Neural cell (in vitro differentiated cells): Measurements from ENCODE around the gene MAPKAPK5. TPM values are rescaled to one million over a fixed set of nuclear protein-coding genes. Genes with fewer than 3 reads are reported as not detected.

ENCODE experiments used
- H2AFZ ChIP-seq: fragments of 200-600, 300-800 bp; sonication (generic), shearing (Covaris generic); 2 replicates; pipeline ENCODE4 v1.6.0; 2014; ENCODE audit warnings: low read depth, mild to moderate bottlenecking, antibody characterized with exemption, low read length, moderate library complexity
- H3F3A ChIP-seq: fragments of 200-600 bp; shearing (Covaris generic); 2 replicates; pipeline ENCODE4 v1.6.1; 2016; ENCODE audit warnings: mild to moderate bottlenecking, moderate library complexity, mixed read lengths, antibody characterized with exemption, low read length; ENCODE audit not compliant: insufficient read depth, poor library complexity, severe bottlenecking
- H3K27ac ChIP-seq: fragments of 200-600, 300-800 bp; sonication (generic), shearing (Covaris generic); 2 replicates; pipeline ENCODE4 v1.5.1; 2014; ENCODE audit warnings: mild to moderate bottlenecking, low read length, moderate library complexity
- H3K27me3 ChIP-seq: fragments of 300-800, 200-600 bp; sonication (generic), shearing (Covaris generic); 2 replicates; pipeline ENCODE4 v1.6.0; 2014; ENCODE audit warnings: mild to moderate bottlenecking, low read depth, low read length, moderate library complexity; ENCODE audit not compliant: insufficient read depth
- H3K36me3 ChIP-seq: fragments of 300-800, 200-600 bp; sonication (generic), shearing (Covaris generic); 2 replicates; pipeline ENCODE4 v1.5.1; 2014; ENCODE audit warnings: mild to moderate bottlenecking, antibody characterized with exemption, low read length, moderate library complexity; ENCODE audit not compliant: insufficient read depth
- H3K4me2 ChIP-seq: fragments of 300-800, 200-600 bp; sonication (generic), shearing (Covaris generic); 2 replicates; pipeline ENCODE4 v1.6.0; 2014; ENCODE audit warnings: mild to moderate bottlenecking, low read length
- H3K4me3 ChIP-seq: fragments of 300-800, 200-600 bp; sonication (generic), shearing (Covaris generic); 2 replicates; pipeline ENCODE4 v1.5.1; 2014; ENCODE audit warnings: mild to moderate bottlenecking, low read length, moderate library complexity
- H3K79me2 ChIP-seq: fragments of 200-600 bp; shearing (Covaris generic); replicated peaks from 2 replicates; pipeline ENCODE4 v1.6.0; 2014; ENCODE audit warnings: mild to moderate bottlenecking, low read length, moderate library complexity; ENCODE audit not compliant: insufficient read depth
- H3K9ac ChIP-seq: fragments of 300-800, 200-600 bp; sonication (generic), shearing (Covaris generic); 2 replicates; pipeline ENCODE4 v1.6.1; 2016; ENCODE audit warnings: mild to moderate bottlenecking, low read length, mixed read lengths
- H3K9me2 ChIP-seq: fragments of 200-600 bp; shearing (Covaris generic); 2 replicates; pipeline ENCODE4 v1.6.1; 2016; ENCODE audit warnings: mild to moderate bottlenecking, low read length, mixed read lengths; ENCODE audit not compliant: insufficient read depth
- H3K9me3 ChIP-seq: fragments of 200-600, 300-800 bp; sonication (generic), shearing (Covaris generic); 2 replicates; pipeline ENCODE4 v1.6.1; 2016; ENCODE audit warnings: mild to moderate bottlenecking, mixed run types, low read length, moderate library complexity, mixed read lengths
- H4K20me1 ChIP-seq: fragments of 200-600 bp; shearing (Covaris generic); 2 replicates; pipeline ENCODE4 v1.6.1; 2016; ENCODE audit warnings: mild to moderate bottlenecking, mixed run types; ENCODE audit not compliant: insufficient read depth
- CTCF ChIP-seq: fragments of 450-650 bp; IDR thresholded peaks from 2 replicates; pipeline ENCODE4 v1.5.1; 2014; ENCODE audit warnings: antibody characterized with exemption, mild to moderate bottlenecking, moderate library complexity; ENCODE audit not compliant: poor library complexity, severe bottlenecking
- EP300 ChIP-seq: fragments of 450-650 bp; conservative IDR thresholded peaks from 2 replicates; pipeline ENCODE4 v1.6.1; 2014; ENCODE audit warnings: antibody characterized with exemption, mild to moderate bottlenecking, moderate library complexity; ENCODE audit not compliant: poor library complexity, severe bottlenecking
- EZH2 ChIP-seq: fragments of 200-600, 300-800 bp; shearing (Covaris generic), sonication (generic); IDR thresholded peaks from 2 replicates; pipeline ENCODE4 v1.6.1; 2014; ENCODE audit warnings: antibody characterized with exemption, low read length, borderline replicate concordance, mild to moderate bottlenecking; ENCODE audit not compliant: insufficient read depth, poor library complexity, severe bottlenecking
- MXI1 ChIP-seq: fragments of 450-650 bp; conservative IDR thresholded peaks from 2 replicates; pipeline ENCODE4 v1.6.1; 2014; ENCODE audit warnings: antibody characterized with exemption, mild to moderate bottlenecking; ENCODE audit not compliant: poor library complexity, severe bottlenecking
- POLR2AphosphoS5 ChIP-seq: IDR thresholded peaks from 2 replicates; pipeline ENCODE4 v1.6.1; 2012
- RAD21 ChIP-seq: fragments of 450-650 bp; conservative IDR thresholded peaks from 2 replicates; pipeline ENCODE4 v1.6.1; 2014; ENCODE audit warnings: antibody characterized with exemption, mild to moderate bottlenecking, moderate library complexity
- REST ChIP-seq: IDR thresholded peaks from 2 replicates; pipeline ENCODE4 v1.6.1; 2012; ENCODE audit warnings: borderline replicate concordance
- SMC3 ChIP-seq: fragments of 450-650 bp; conservative IDR thresholded peaks from 2 replicates; pipeline ENCODE4 v1.6.1; 2014; ENCODE audit warnings: antibody characterized with exemption, mild to moderate bottlenecking, moderate library complexity; ENCODE audit not compliant: poor library complexity
- TAF1 ChIP-seq: IDR thresholded peaks from 2 replicates; pipeline ENCODE4 v1.6.1; 2012; ENCODE audit warnings: low read depth
- polyA plus RNA-seq: library from polyadenylated mRNA; depleted of rRNA; stranded (reverse); fragments of >200 nt; gene quantifications from 2 replicates; pipeline ENCODE4 v1.2.3, GENCODE V29; 2014

Gene MAPKAPK5
- polyA plus RNA-seq, 1 donor from 2014 or later: 93.7 TPM

- Histone ChIP-seq H3K9me3 (no peaks in the 10 kb centered on the region), H3K36me3 (no peaks in the 10 kb centered on the region), H3F3A (no peaks in the 10 kb centered on the region), H3K27me3 (no peaks in the 10 kb centered on the region), H2AFZ (no peak overlapping the region), H3K9ac (no peak overlapping the region), H4K20me1 (no peaks in the 10 kb centered on the region), H3K27ac (no peak overlapping the region), H3K4me2 (no peak overlapping the region), H3K4me3 (no peak overlapping the region), H3K9me2 (no peaks in the 10 kb centered on the region), H3K79me2 (no peaks in the 10 kb centered on the region)
- TF ChIP-seq MXI1 (no peak), EP300 (no peak), TAF1 (no peak), RAD21 (no peak), EZH2 (no peak), SMC3 (no peak), CTCF (no peak), POLR2AphosphoS5 (no peak), REST (no peak)
Observed at GRCh38 chr12:111893287-111893686, 51.3 kb downstream of the MAPKAPK5 start.

- Histone ChIP-seq H3K9ac (no peak overlapping the region), H2AFZ (no peak overlapping the region), H4K20me1 (no peaks in the 10 kb centered on the region), H3K4me3 (no peak overlapping the region), H3K36me3 (no peaks in the 10 kb centered on the region), H3K27ac (no peak overlapping the region), H3K9me3 (no peaks in the 10 kb centered on the region), H3K9me2 (no peaks in the 10 kb centered on the region), H3K4me2 (no peak overlapping the region), H3K79me2 (no peaks in the 10 kb centered on the region), H3K27me3 (no peaks in the 10 kb centered on the region), H3F3A (no peaks in the 10 kb centered on the region)
- TF ChIP-seq RAD21 (no peak), EP300 (no peak), SMC3 (no peak), REST (no peak), TAF1 (no peak), MXI1 (no peak), CTCF (no peak), EZH2 (no peak), POLR2AphosphoS5 (no peak)
Observed at GRCh38 chr12:111894556-111894955, 52.5 kb downstream of the MAPKAPK5 start.
